CD8-positive, alpha-beta memory T cell (primary cell): ENCODE data around the gene MRS2. TPM values are rescaled to one million over a fixed set of nuclear protein-coding genes. Genes with fewer than 3 reads are reported as not detected.

ENCODE experiments used
- CTCF ChIA-PET: fragments of 350-600 bp; sonication (Branson Sonifier 250); formaldehyde crosslinking; loops from one replicate; lab custom pipeline; 2021; ENCODE audit warnings: antibody characterized with exemption; lab: Charles Lee
- POLR2A ChIA-PET: fragments of 350-600 bp; sonication (Branson Sonifier 250); formaldehyde crosslinking; loops from one replicate; lab custom pipeline; 2021; ENCODE audit warnings: antibody characterized with exemption; lab: Charles Lee
- DNase-seq, 5 donors: peaks; one replicate each; pipeline versions ENCODE4 v3.0.0 to v3.0.0-alpha.2; 2020 to 2022; ENCODE audit warnings: mixed read lengths in 1 of 5
- H3K27ac ChIP-seq: one replicate; pipeline ENCODE4 v1.7.0; 2013; ENCODE audit warnings: low read depth, mild to moderate bottlenecking, low read length, moderate library complexity
- H3K27me3 ChIP-seq: 2 replicates; pipeline ENCODE4 v1.7.0; 2013; ENCODE audit warnings: low read length, mild to moderate bottlenecking; ENCODE audit not compliant: insufficient read depth, poor library complexity, severe bottlenecking
- H3K36me3 ChIP-seq: 2 replicates; pipeline ENCODE4 v1.7.0; 2013; ENCODE audit warnings: mild to moderate bottlenecking, low read length, moderate library complexity; ENCODE audit not compliant: insufficient read depth
- H3K4me1 ChIP-seq: 2 replicates; pipeline ENCODE4 v1.7.0; 2013; ENCODE audit warnings: mild to moderate bottlenecking, low read length, moderate library complexity; ENCODE audit not compliant: insufficient read depth
- H3K4me3 ChIP-seq: 2 replicates; pipeline ENCODE4 v1.7.0; 2013; ENCODE audit warnings: mild to moderate bottlenecking, low read length
- H3K9me3 ChIP-seq: 2 replicates; pipeline ENCODE4 v1.7.0; 2013; ENCODE audit warnings: mild to moderate bottlenecking, low read length
- H3K27ac Mint-ChIP-seq, 8 donors: one replicate each; pipeline ENCODE4 v1.8.0; 2020 to 2021; ENCODE audit warnings: mixed read lengths in 8 of 8, mild to moderate bottlenecking in 6 of 8, inconsistent platforms in 3 of 8, moderate library complexity in 3 of 8
- H3K27me3 Mint-ChIP-seq, 2 donors: one replicate each; pipeline ENCODE4 v1.8.0; 2020 to 2021; ENCODE audit warnings: mixed read lengths in 2 of 2, mild to moderate bottlenecking in 1 of 2, moderate library complexity in 1 of 2
- H3K36me3 Mint-ChIP-seq, 3 donors: one replicate each; pipeline ENCODE4 v1.8.0; 2020 to 2021; ENCODE audit warnings: mixed read lengths in 3 of 3, inconsistent platforms in 1 of 3, mild to moderate bottlenecking in 1 of 3
- H3K4me1 Mint-ChIP-seq, 3 donors: one replicate each; pipeline ENCODE4 v1.8.0; 2020 to 2021; ENCODE audit warnings: mixed read lengths in 3 of 3, inconsistent platforms in 1 of 3, mild to moderate bottlenecking in 1 of 3
- H3K4me3 Mint-ChIP-seq, 7 donors: one replicate each; pipeline ENCODE4 v1.8.0; 2020 to 2021; ENCODE audit warnings: mixed read lengths in 7 of 7, mild to moderate bottlenecking in 6 of 7, moderate library complexity in 4 of 7, inconsistent platforms in 2 of 7
- H3K9me3 Mint-ChIP-seq, 5 donors: one replicate each; pipeline ENCODE4 v1.8.0; 2020 to 2022; ENCODE audit warnings: mixed read lengths in 5 of 5, mild to moderate bottlenecking in 3 of 5, moderate library complexity in 2 of 5, inconsistent platforms in 1 of 5
- polyA plus RNA-seq: library from polyadenylated mRNA; unstranded; fragments of 300-500 nt; fragmentation: Illumina TruSeq; gene quantifications from one replicate; pipeline ENCODE4 v1.2.3, GENCODE V29; 2021
- total RNA-seq, 2 experiments: library from RNA; stranded (reverse); gene quantifications; one replicate each; pipeline ENCODE4 v1.2.3, GENCODE V29; 2021

Gene MRS2
- total and polyA plus RNA-seq, 3 experiments from 2014 or later: 17.4 to 31.5 (median 30.1) TPM

- DNase-seq: no peak
- CTCF ChIA-PET: no interaction called here
- H3K4me3 Mint-ChIP-seq: no peak overlapping the region
- Histone ChIP-seq H3K4me1 (no peaks in the 10 kb centered on the region), H3K36me3 (no peaks in the 10 kb centered on the region), H3K4me3 (no peak overlapping the region), H3K27me3 (no peaks in the 10 kb centered on the region), H3K9me3 (no peaks in the 10 kb centered on the region), H3K27ac (no peak overlapping the region)
- no peaks in the 10 kb centered on the region for H3K4me1 Mint-ChIP-seq
- peak overlapping the region in 1 of 8 donors; percentile 10 for H3K27ac Mint-ChIP-seq
- POLR2A ChIA-PET: no interaction called here
- H3K27me3 Mint-ChIP-seq: no peaks in the 10 kb centered on the region
- H3K36me3 Mint-ChIP-seq: peaks cover 0 to 8% (median 6%) of the 10 kb centered on the region in 3 donors
- H3K9me3 Mint-ChIP-seq: no peaks in the 10 kb centered on the region
Observed at GRCh38 chr6:24440897-24441598, 38.3 kb downstream of the MRS2 start.

- Histone ChIP-seq H3K4me1 (no peaks in the 10 kb centered on the region), H3K27me3 (no peaks in the 10 kb centered on the region), H3K36me3 (no peaks in the 10 kb centered on the region), H3K4me3 (no peak overlapping the region), H3K27ac (no peak overlapping the region), H3K9me3 (no peaks in the 10 kb centered on the region)
- POLR2A ChIA-PET: no interaction called here
- H3K27ac Mint-ChIP-seq: peak overlapping the region in 1 of 8 donors; percentile 10
- CTCF ChIA-PET: no interaction called here
- no peaks in the 10 kb centered on the region for H3K4me1 Mint-ChIP-seq
- no peaks in the 10 kb centered on the region for H3K9me3 Mint-ChIP-seq
- no peaks in the 10 kb centered on the region for H3K27me3 Mint-ChIP-seq
- H3K4me3 Mint-ChIP-seq: no peak overlapping the region
- peaks cover 0 to 8% (median 6%) of the 10 kb centered on the region in 3 donors for H3K36me3 Mint-ChIP-seq
- no peak for DNase-seq
Observed at GRCh38 chr6:24441599-24441904, 38.8 kb downstream of the MRS2 start.

GRCh38 chr6:24444588-24444987 is 41.9 kb downstream of the MRS2 start:
- Mint-ChIP-seq H3K27ac (no peak overlapping the region), H3K27me3 (no peaks in the 10 kb centered on the region), H3K9me3 (no peaks in the 10 kb centered on the region), H3K4me3 (no peak overlapping the region), H3K36me3 (no peaks in the 10 kb centered on the region), H3K4me1 (no peaks in the 10 kb centered on the region)
- H3K27me3 ChIP-seq: no peaks in the 10 kb centered on the region
- no peak for DNase-seq
- H3K9me3 ChIP-seq: no peaks in the 10 kb centered on the region
- CTCF ChIA-PET: no interaction called here
- H3K27ac ChIP-seq: no peak overlapping the region
- H3K4me1 ChIP-seq: no peaks in the 10 kb centered on the region
- H3K36me3 ChIP-seq: no peaks in the 10 kb centered on the region
- no peak overlapping the region for H3K4me3 ChIP-seq
- POLR2A ChIA-PET: no interaction called here

- H3K27me3 ChIP-seq: no peaks in the 10 kb centered on the region
- no peak for DNase-seq
- ChIA-PET POLR2A (no interaction called here), CTCF (no interaction called here)
- Mint-ChIP-seq H3K9me3 (no peaks in the 10 kb centered on the region), H3K4me3 (no peak overlapping the region), H3K27me3 (no peaks in the 10 kb centered on the region), H3K36me3 (no peaks in the 10 kb centered on the region), H3K4me1 (no peaks in the 10 kb centered on the region), H3K27ac (no peak overlapping the region)
- no peaks in the 10 kb centered on the region for H3K9me3 ChIP-seq
- H3K4me3 ChIP-seq: no peak overlapping the region
- H3K27ac ChIP-seq: no peak overlapping the region
- no peaks in the 10 kb centered on the region for H3K4me1 ChIP-seq
- H3K36me3 ChIP-seq: no peaks in the 10 kb centered on the region
Observed at GRCh38 chr6:24445704-24446103, 43.0 kb downstream of the MRS2 start.

GRCh38 chr6:24446670-24447069 is 43.9 kb downstream of the MRS2 start:
- no peak overlapping the region for H3K4me3 Mint-ChIP-seq
- H3K27me3 Mint-ChIP-seq: no peaks in the 10 kb centered on the region
- Histone ChIP-seq H3K27me3 (no peaks in the 10 kb centered on the region), H3K36me3 (no peaks in the 10 kb centered on the region), H3K9me3 (no peaks in the 10 kb centered on the region), H3K4me3 (no peak overlapping the region), H3K4me1 (no peaks in the 10 kb centered on the region), H3K27ac (no peak overlapping the region)
- no peak overlapping the region for H3K27ac Mint-ChIP-seq
- ChIA-PET CTCF (no interaction called here), POLR2A (no interaction called here)
- no peaks in the 10 kb centered on the region for H3K36me3 Mint-ChIP-seq
- no peaks in the 10 kb centered on the region for H3K9me3 Mint-ChIP-seq
- DNase-seq: no peak
- no peaks in the 10 kb centered on the region for H3K4me1 Mint-ChIP-seq

GRCh38 chr6:24448396-24448795 is 45.7 kb downstream of the MRS2 start:
- Histone ChIP-seq H3K27ac (no peak overlapping the region), H3K36me3 (no peaks in the 10 kb centered on the region), H3K27me3 (no peaks in the 10 kb centered on the region), H3K4me1 (no peaks in the 10 kb centered on the region), H3K9me3 (no peaks in the 10 kb centered on the region), H3K4me3 (no peak overlapping the region)
- Mint-ChIP-seq H3K27me3 (no peaks in the 10 kb centered on the region), H3K27ac (no peak overlapping the region), H3K4me1 (no peaks in the 10 kb centered on the region), H3K4me3 (no peak overlapping the region), H3K9me3 (no peaks in the 10 kb centered on the region), H3K36me3 (no peaks in the 10 kb centered on the region)
- POLR2A ChIA-PET: no interaction called here
- DNase-seq: no peak
- CTCF ChIA-PET: no interaction called here

GRCh38 chr6:24448828-24449525 is 46.2 kb downstream of the MRS2 start:
- DNase-seq: no peak
- Histone ChIP-seq H3K27ac (no peak overlapping the region), H3K4me1 (no peaks in the 10 kb centered on the region), H3K27me3 (no peaks in the 10 kb centered on the region), H3K4me3 (no peak overlapping the region), H3K36me3 (no peaks in the 10 kb centered on the region), H3K9me3 (no peaks in the 10 kb centered on the region)
- POLR2A ChIA-PET: no interaction called here
- H3K27ac Mint-ChIP-seq: no peak overlapping the region
- CTCF ChIA-PET: no interaction called here
- H3K9me3 Mint-ChIP-seq: no peaks in the 10 kb centered on the region
- H3K4me1 Mint-ChIP-seq: no peaks in the 10 kb centered on the region
- H3K4me3 Mint-ChIP-seq: no peak overlapping the region
- H3K27me3 Mint-ChIP-seq: no peaks in the 10 kb centered on the region
- H3K36me3 Mint-ChIP-seq: no peaks in the 10 kb centered on the region

GRCh38 chr6:24451581-24452388 is 49.0 kb downstream of the MRS2 start:
- H3K4me3 ChIP-seq: no peak overlapping the region
- H3K9me3 ChIP-seq: no peaks in the 10 kb centered on the region
- POLR2A ChIA-PET: no interaction called here
- no peaks in the 10 kb centered on the region for H3K27me3 ChIP-seq
- H3K9me3 Mint-ChIP-seq: no peaks in the 10 kb centered on the region
- no peak overlapping the region for H3K27ac Mint-ChIP-seq
- DNase-seq: no peak
- H3K27me3 Mint-ChIP-seq: no peaks in the 10 kb centered on the region
- H3K36me3 Mint-ChIP-seq: no peaks in the 10 kb centered on the region
- H3K4me1 ChIP-seq: no peaks in the 10 kb centered on the region
- no peaks in the 10 kb centered on the region for H3K4me1 Mint-ChIP-seq
- no peak overlapping the region for H3K27ac ChIP-seq
- CTCF ChIA-PET: no interaction called here
- H3K36me3 ChIP-seq: no peaks in the 10 kb centered on the region
- no peak overlapping the region for H3K4me3 Mint-ChIP-seq
